ENCODE data around the gene CALN1. TPM values are rescaled to one million over a fixed set of nuclear protein-coding genes. Genes with fewer than 3 reads are reported as not detected.

CALN1 gene
- total RNA-seq, 1 experiment from 2014 or later = not detected

- no peaks in the 10 kb centered on the region for H3K4me1 Mint-ChIP-seq (ENCODE audit: low read depth, unreplicated experiment)
- H3K9me3 Mint-ChIP-seq (ENCODE audit: unreplicated experiment) = peaks cover 23% of the 10 kb centered on the region
- DNase-seq = no peak
- TF ChIP-seq CTCF (IDR thresholded peaks at IDR 0.05; ENCODE audit: insufficient read depth in 1 of 2, low read depth in 1 of 2, low read length in 1 of 2, severe bottlenecking in 1 of 2, unreplicated experiment in 1 of 2) = no peak
- no peaks in the 10 kb centered on the region for H3K36me3 Mint-ChIP-seq (ENCODE audit: insufficient read depth, unreplicated experiment)
- no peaks in the 10 kb centered on the region for H3K9me3 ChIP-seq
- H3K36me3 ChIP-seq (ENCODE audit: control insufficient read depth, insufficient read depth, low read length) = no peaks in the 10 kb centered on the region
- intact Hi-C loops (cut with micrococcal nuclease; ENCODE audit: unreplicated experiment) = no loop called here
- no peaks in the 10 kb centered on the region for H3K4me1 ChIP-seq
- H3K27me3 Mint-ChIP-seq (ENCODE audit: insufficient read depth, unreplicated experiment) = no peaks in the 10 kb centered on the region
- H3K27me3 ChIP-seq (replicated peaks; ENCODE audit: control insufficient read depth, insufficient read depth, low read length) = no peaks in the 10 kb centered on the region
- H3K27ac Mint-ChIP-seq (ENCODE audit: unreplicated experiment) = no peak overlapping the region
- ChIA-PET POLR2A (no interaction called here), CTCF (no interaction called here)
- no peak overlapping the region for H3K4me3 ChIP-seq (ENCODE audit: low read depth, low read length)
- H3K4me3 Mint-ChIP-seq (ENCODE audit: unreplicated experiment) = no peak overlapping the region
- no TSS peak for BruUV-seq (replicated peaks)
These were observed 390.4 kb downstream of the CALN1 start for GRCh38 chr7:72021716-72022115.

- no peaks in the 10 kb centered on the region for H3K27me3 Mint-ChIP-seq (ENCODE audit: insufficient read depth, unreplicated experiment)
- H3K27me3 ChIP-seq (replicated peaks; ENCODE audit: control insufficient read depth, insufficient read depth, low read length) = no peaks in the 10 kb centered on the region
- H3K4me1 Mint-ChIP-seq (ENCODE audit: low read depth, unreplicated experiment) = no peaks in the 10 kb centered on the region
- BruUV-seq (replicated peaks) = no TSS peak
- DNase-seq = no peak
- peaks cover 23% of the 10 kb centered on the region for H3K9me3 Mint-ChIP-seq (ENCODE audit: unreplicated experiment)
- H3K36me3 ChIP-seq (ENCODE audit: control insufficient read depth, insufficient read depth, low read length) = no peaks in the 10 kb centered on the region
- no peak for TF ChIP-seq CTCF (IDR thresholded peaks at IDR 0.05; ENCODE audit: insufficient read depth in 1 of 2, low read depth in 1 of 2, low read length in 1 of 2, severe bottlenecking in 1 of 2, unreplicated experiment in 1 of 2)
- H3K27ac Mint-ChIP-seq (ENCODE audit: unreplicated experiment) = no peak overlapping the region
- no peak overlapping the region for H3K4me3 ChIP-seq (ENCODE audit: low read depth, low read length)
- intact Hi-C loops (cut with micrococcal nuclease; ENCODE audit: unreplicated experiment) = no loop called here
- no peak overlapping the region for H3K4me3 Mint-ChIP-seq (ENCODE audit: unreplicated experiment)
- no peaks in the 10 kb centered on the region for H3K4me1 ChIP-seq
- H3K36me3 Mint-ChIP-seq (ENCODE audit: insufficient read depth, unreplicated experiment) = no peaks in the 10 kb centered on the region
- POLR2A ChIA-PET = no interaction called here
- H3K9me3 ChIP-seq = no peaks in the 10 kb centered on the region
- CTCF ChIA-PET = no interaction called here
These were observed 391.8 kb downstream of the CALN1 start for GRCh38 chr7:72020311-72020710.

GRCh38 chr7:72019436-72019835 is 392.7 kb downstream of the CALN1 start:
- H3K4me3 Mint-ChIP-seq (ENCODE audit: unreplicated experiment) = no peak overlapping the region
- Histone ChIP-seq H3K4me1 (no peaks in the 10 kb centered on the region), H3K36me3 (ENCODE audit: control insufficient read depth, insufficient read depth, low read length) (no peaks in the 10 kb centered on the region), H3K9me3 (no peaks in the 10 kb centered on the region), H3K27me3 (replicated peaks; ENCODE audit: control insufficient read depth, insufficient read depth, low read length) (no peaks in the 10 kb centered on the region), H3K4me3 (ENCODE audit: low read depth, low read length) (no peak overlapping the region)
- no peak for TF ChIP-seq CTCF (IDR thresholded peaks at IDR 0.05; ENCODE audit: insufficient read depth in 1 of 2, low read depth in 1 of 2, low read length in 1 of 2, severe bottlenecking in 1 of 2, unreplicated experiment in 1 of 2)
- BruUV-seq (replicated peaks) = no TSS peak
- H3K36me3 Mint-ChIP-seq (ENCODE audit: insufficient read depth, unreplicated experiment) = no peaks in the 10 kb centered on the region
- CTCF ChIA-PET = no interaction called here
- DNase-seq = no peak
- no peak overlapping the region for H3K27ac Mint-ChIP-seq (ENCODE audit: unreplicated experiment)
- POLR2A ChIA-PET = no interaction called here
- no peaks in the 10 kb centered on the region for H3K27me3 Mint-ChIP-seq (ENCODE audit: insufficient read depth, unreplicated experiment)
- intact Hi-C loops (cut with micrococcal nuclease; ENCODE audit: unreplicated experiment) = no loop called here
- H3K4me1 Mint-ChIP-seq (ENCODE audit: low read depth, unreplicated experiment) = no peaks in the 10 kb centered on the region
- H3K9me3 Mint-ChIP-seq (ENCODE audit: unreplicated experiment) = peaks cover 19% of the 10 kb centered on the region

Measured in Caco-2 (cell line).